K562 (cell line): ENCODE results near the gene RPLP2. TPM values are rescaled to one million over a fixed set of nuclear protein-coding genes. Genes with fewer than 3 reads are reported as not detected.

Source experiments
- ARID2 ChIP-seq: fragments of 450-650 bp; IDR thresholded peaks from 2 replicates; pipeline ENCODE4 v1.6.1; 2017; ENCODE audit warnings: antibody characterized with exemption, mild to moderate bottlenecking
- E2F6 ChIP-seq, 2 experiments: IDR thresholded peaks; 2 replicates each; pipeline ENCODE4 v1.6.1; 2011; ENCODE audit warnings: borderline replicate concordance in 1 of 2, control low read depth in 1 of 2, low read depth in 1 of 2, low read length in 1 of 2, mild to moderate bottlenecking in 1 of 2, mixed read lengths in 1 of 2, moderate library complexity in 1 of 2; ENCODE audit not compliant: insufficient read depth in 1 of 2, insufficient read length in 1 of 2, poor library complexity in 1 of 2, severe bottlenecking in 1 of 2; ENCODE audit errors: extremely low read depth in 1 of 2
- MAZ ChIP-seq, 2 experiments: fragments of 450-650 bp in 1 of 2; sonication (generic) in 1 of 2; formaldehyde crosslinking; IDR thresholded peaks in 1 of 2; conservative IDR thresholded peaks in 1 of 2; 2 replicates each; pipeline versions ENCODE4 v1.4.0 to v1.5.0; 2020; ENCODE audit warnings: mild to moderate bottlenecking in 1 of 2, missing genetic modification reagents in 1 of 2
- MYNN ChIP-seq, 2 experiments: sonication (generic); formaldehyde crosslinking in 1 of 2; IDR thresholded peaks; 2 replicates each; pipeline versions ENCODE4 v1.5.0 to v1.6.1; 2016 to 2020; ENCODE audit warnings: antibody characterized with exemption in 1 of 2, missing genetic modification reagents in 1 of 2
- PRDM10 ChIP-seq: fragments of 450-650 bp; IDR thresholded peaks from 2 replicates; pipeline ENCODE4 v1.6.1; 2018; ENCODE audit not compliant: partially characterized antibody
- SIX5 ChIP-seq, 2 experiments: IDR thresholded peaks; 2 replicates each; pipeline ENCODE4 v1.6.1; 2011; ENCODE audit warnings: low read length in 2 of 2, borderline replicate concordance in 1 of 2, low read depth in 1 of 2, mild to moderate bottlenecking in 1 of 2, moderate library complexity in 1 of 2; ENCODE audit not compliant: insufficient read depth in 1 of 2
- polyA plus RNA-seq, 8 experiments: library from polyadenylated mRNA; depleted of rRNA in 4 of 8; stranded (reverse) in 5 of 8; unstranded in 3 of 8; fragments of >200 nt; fragmentation: Nextera tagmentation in 2 of 8; fragmentation: Illumina TruSeq in 1 of 8; extraction: Ambion mirVana in 2 of 8; extraction: Trizol in 1 of 8; gene quantifications; 2 replicates each; pipeline versions ENCODE4 v1.2.1 to v1.2.3, GENCODE V29; 2011 to 2014; ENCODE audit warnings: inconsistent platforms in 1 of 8, missing spikeins in 1 of 8
- total RNA-seq, 7 experiments: library from RNA; depleted of rRNA in 6 of 7; stranded (reverse); fragments of >200 nt in 6 of 7; fragmentation: Illumina TruSeq in 2 of 7; extraction: Trizol in 2 of 7; gene quantifications; 2 replicates each; pipeline versions ENCODE4 v1.2.1 to v1.2.3, GENCODE V29; 2011 to 2021; ENCODE audit warnings: low replicate concordance in 1 of 7

The RPLP2 gene
- total and polyA plus RNA-seq, 9 of the 15 experiments (the other 6 are each of a cell fraction or from before 2014, with no cell fraction given), result 528 to 3,807 (median 1,633) TPM

GRCh38 chr11:843818-844692 lies 34.3 kb downstream of the RPLP2 start (continued):
- TF ChIP-seq MYNN (IDR thresholded peaks at IDR 0.05) (no peak), MYNN (CRISPR knock-in tag; IDR thresholded peaks at IDR 0.05) (no peak), MAZ (CRISPR knock-in tag; conservative IDR thresholded peaks at IDR 0.05 in 1 of 2, IDR thresholded peaks at IDR 0.05 in 1 of 2) (peak; percentile 30 to 63; a peak in 3 of 4 replicates), SIX5 (IDR thresholded peaks at IDR 0.05; ENCODE audit: borderline replicate concordance in 1 of 2, insufficient read depth in 1 of 2, low read depth in 1 of 2, low read length in 2 of 2) (no peak), E2F6 (IDR thresholded peaks at IDR 0.05; ENCODE audit: borderline replicate concordance in 1 of 2, extremely low read depth in 1 of 2, insufficient read depth in 1 of 2, insufficient read length in 1 of 2, low read depth in 1 of 2, low read length in 1 of 2, poor library complexity in 1 of 2, severe bottlenecking in 1 of 2) (peak; percentile 25 to 59), PRDM10 (peak; percentile 28), ARID2 (no peak)
